Renal pelvis (tissue), 4 donors: ENCODE results near the gene AKR1C1. TPM values are rescaled to one million over a fixed set of nuclear protein-coding genes. Genes with fewer than 3 reads are reported as not detected.
"Not testable (repeated sequence)": the region's sequence is repeated elsewhere in the genome, so short reads cannot be mapped to it uniquely, and the experiment has no call there.

ENCODE experiments used
- DNase-seq: peaks from one replicate; pipeline ENCODE4 v3.0.0-alpha.2; 2013
- polyA plus RNA-seq, 3 donors: library from polyadenylated mRNA; unstranded; fragments of 120-200 nt; gene quantifications; one replicate each; pipeline ENCODE4 v1.2.1, GENCODE V29; 2013; ENCODE audit not compliant: insufficient read length in 3 of 3

The AKR1C1 gene
- polyA plus RNA-seq, 3 donors = 10.3 to 15.7 (median 13.1) TPM

GRCh38 chr10:4981722-4982471, 18.7 kb downstream of the AKR1C1 start:
- DNase-seq = peak; percentile 38

GRCh38 chr10:4982764-4983226, 19.6 kb downstream of the AKR1C1 start:
- no peak for DNase-seq

DNA sequence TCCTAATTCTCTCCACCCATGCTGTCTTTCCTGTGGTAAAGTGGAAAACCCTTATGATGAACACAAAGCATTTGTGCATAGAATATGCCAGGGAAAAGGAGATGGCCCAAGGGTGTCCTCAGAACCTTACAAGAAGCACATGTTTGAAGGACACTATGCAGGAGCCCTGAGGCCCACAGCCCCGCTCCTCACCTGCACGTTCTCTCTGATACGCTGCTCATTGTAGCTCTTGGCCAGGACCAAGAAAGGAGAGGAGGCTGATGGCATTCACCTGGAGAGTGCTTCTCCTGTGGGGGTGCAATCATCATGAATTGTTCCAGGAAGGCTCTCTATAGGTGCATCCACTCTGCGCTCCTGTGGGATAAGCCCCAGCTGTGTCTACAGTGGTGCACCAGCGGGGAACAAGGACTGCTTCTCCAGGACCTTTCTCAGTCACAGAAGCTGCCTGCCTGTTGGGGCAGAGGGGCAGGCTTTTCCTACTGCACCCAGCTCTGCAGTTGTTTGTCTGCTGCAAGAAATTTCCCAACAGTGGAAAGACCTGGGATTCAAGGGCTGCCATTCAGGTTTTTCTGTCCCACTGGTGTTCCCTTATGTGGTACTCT, 20.5 kb downstream of the AKR1C1 start:
- DNase-seq = no peak

GRCh38 chr10:4984223-4984622, 21.0 kb downstream of the AKR1C1 start:
- DNase-seq = no peak

GRCh38 chr10:4984971-4985594, 21.9 kb downstream of the AKR1C1 start:
- DNase-seq = no peak

DNA sequence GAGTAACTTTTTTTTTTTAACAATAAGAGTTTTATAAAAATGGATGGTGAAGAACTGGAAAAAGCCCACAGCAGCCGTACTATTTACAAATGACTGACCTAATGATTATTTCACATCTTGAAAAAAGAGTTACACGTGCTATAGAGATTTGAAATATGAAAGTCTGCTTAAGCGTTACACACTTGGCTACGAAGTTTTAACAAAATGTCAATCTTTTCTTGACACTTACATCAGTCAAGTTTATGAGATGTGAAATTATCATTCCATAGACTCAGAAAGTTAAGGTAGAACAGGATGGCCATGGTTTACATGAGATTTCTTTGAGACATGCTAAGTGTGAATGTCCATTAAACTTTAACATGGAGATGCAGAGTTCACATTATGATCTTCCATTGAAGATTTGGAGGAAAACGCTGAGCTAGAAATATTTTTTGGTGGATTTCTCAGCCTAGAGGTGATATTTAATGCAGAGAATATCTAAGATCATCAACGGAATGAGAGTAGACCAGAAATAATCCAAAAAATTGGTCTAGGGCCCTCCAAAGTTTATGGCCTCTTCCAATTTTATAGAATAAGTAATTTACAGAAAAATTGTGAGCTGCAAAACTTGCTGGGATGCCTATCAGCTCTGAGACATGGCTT, 24.9 kb downstream of the AKR1C1 start:
- not testable (repeated sequence) for DNase-seq

DNA sequence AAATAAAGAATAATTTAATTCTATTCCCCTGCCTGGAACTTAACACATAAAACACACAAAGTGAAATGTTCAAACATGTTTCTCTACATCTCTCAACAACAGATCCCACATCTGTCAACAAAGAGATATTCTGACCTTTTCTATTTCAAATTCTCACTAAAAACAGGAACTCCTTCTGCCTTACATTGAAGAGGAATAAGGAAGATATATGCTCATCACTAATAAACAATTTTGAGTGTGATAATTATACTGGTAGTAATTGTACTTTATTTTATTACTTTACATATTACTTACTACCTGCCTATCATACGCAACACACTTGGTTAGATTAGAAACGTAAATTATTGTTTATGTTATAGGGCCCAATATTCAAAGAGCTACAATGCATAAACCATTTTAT, 27.0 kb downstream of the AKR1C1 start:
- no peak for DNase-seq

GRCh38 chr10:4991463-4991862, 28.2 kb downstream of the AKR1C1 start:
- not testable (repeated sequence) for DNase-seq

DNA sequence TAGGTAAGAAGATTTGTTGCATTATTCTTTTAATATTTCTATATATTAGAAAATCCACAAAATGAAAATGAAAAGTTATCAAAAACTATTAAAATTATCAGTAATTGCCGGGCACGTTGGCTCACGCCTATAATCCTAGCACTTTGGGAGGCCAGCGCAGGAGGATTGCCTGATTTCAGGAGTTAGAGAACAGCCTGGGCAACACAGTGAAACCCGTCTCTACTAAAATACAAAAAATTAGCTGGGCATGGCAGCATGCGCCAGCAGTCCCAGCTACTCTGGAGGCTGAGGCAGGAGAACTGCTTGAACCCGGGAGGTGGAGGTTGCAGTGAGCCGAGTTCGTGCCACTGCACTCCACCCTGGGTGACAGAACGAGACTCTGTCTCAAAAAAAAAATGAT, 29.3 kb downstream of the AKR1C1 start:
- not testable (repeated sequence) for DNase-seq

GRCh38 chr10:4994260-4994659, 31.0 kb downstream of the AKR1C1 start:
- DNase-seq = not testable (repeated sequence)

- DNase-seq = no peak
Measured at GRCh38 chr10:4998671-4999070, 35.5 kb downstream of the AKR1C1 start.

- DNase-seq = no peak
Measured at GRCh38 chr10:5002013-5002727, 39.0 kb downstream of the AKR1C1 start.

- not testable (repeated sequence) for DNase-seq
Measured at GRCh38 chr10:5003127-5004029, 40.2 kb downstream of the AKR1C1 start, which contains the start of gene AKR1C2. TSS of gene AKR1C2 (minus strand) at chr10:5003857. CDS start at chr10:5003835, 22 bp downstream.

DNA sequence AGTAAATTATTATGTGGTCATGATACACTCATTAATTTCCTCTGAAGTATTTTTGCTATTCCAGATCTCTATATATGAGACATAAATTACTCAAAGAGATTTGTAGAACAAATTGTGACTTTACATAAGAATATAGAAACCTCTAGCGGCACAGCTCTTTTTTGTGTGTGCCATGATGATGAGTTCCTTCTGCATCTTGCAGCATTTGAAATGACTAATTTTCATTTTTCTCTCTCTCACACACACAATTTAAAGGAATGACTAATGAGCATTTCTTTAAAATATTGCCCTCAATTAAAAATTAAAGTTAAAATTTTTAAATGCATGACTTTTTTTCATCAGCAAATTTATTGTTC, 40.8 kb downstream of the AKR1C1 start:
- DNase-seq = not testable (repeated sequence)

DNA sequence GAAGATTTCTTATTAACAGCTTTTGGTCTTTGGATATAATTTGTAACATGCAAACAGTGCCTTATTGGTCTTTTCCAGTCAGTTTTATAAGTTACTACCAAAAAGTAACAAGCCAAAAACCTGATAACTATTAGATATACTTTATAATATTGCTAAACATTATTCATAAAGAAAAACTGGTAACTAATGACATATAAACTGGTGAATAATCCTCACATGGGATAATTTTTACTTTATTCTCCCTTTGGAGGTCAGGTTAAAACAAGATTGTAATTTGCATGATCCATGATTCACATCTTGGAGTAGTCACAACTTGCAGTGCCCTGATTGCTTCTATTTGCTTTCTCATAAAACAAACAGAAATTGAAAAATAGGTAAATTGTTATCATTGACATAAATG, 41.3 kb downstream of the AKR1C1 start:
- DNase-seq = not testable (repeated sequence)

DNA sequence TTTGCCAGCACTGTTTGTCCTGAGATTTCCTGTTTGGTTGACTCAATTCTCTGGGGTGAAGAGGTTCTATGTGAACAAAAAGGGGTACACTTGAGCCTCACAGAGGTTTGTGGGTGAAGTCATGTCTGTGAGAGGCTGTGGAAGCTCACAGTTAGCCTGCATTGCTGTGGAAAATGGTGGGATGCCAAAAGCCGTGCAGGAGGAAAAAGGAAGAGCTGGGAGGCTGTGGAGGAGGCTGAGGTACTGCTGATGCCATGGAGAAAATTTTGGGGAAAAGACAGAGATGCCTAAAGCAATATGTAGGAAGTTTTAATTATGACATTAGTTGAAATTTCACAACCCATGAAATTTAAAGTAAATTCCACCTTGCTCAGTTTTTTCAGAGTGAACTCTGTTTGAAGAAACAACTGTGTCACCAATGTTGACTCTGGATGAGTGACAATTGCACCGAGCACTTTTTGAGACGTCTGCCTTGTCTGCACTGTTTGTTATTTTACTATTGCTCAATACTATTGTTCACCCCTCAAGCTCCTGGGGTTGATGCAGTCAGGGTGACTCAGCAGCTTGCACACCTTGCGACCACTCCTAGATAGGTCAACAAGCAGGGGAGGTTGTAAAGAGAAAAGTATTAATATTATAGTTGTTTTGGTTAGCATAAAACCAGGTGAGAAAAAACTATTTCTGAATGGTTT, 45.8 kb downstream of the AKR1C1 start:
- DNase-seq = not testable (repeated sequence)

DNA sequence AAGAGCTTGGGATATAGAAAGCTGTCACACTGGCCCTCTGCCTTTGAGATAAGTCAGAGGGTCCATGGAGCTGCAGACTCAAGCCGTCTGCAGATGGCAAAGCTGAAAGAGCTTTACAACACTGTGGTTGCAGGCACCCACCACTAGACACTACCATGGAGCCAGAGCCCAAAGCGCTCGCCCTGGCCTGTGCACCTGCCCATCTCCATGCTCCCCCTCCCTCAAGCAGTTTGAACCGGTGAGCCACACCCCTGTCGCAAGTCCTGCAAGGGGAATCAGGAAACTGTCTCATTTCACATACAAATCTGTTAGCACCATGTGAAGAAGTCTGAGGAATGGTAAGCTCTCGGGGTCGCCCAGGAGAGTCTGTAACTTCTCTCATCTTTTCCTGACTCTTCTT, 46.8 kb downstream of the AKR1C1 start:
- not testable (repeated sequence) for DNase-seq

- DNase-seq = not testable (repeated sequence)
Measured at GRCh38 chr10:5011392-5011791, 48.2 kb downstream of the AKR1C1 start.

DNA sequence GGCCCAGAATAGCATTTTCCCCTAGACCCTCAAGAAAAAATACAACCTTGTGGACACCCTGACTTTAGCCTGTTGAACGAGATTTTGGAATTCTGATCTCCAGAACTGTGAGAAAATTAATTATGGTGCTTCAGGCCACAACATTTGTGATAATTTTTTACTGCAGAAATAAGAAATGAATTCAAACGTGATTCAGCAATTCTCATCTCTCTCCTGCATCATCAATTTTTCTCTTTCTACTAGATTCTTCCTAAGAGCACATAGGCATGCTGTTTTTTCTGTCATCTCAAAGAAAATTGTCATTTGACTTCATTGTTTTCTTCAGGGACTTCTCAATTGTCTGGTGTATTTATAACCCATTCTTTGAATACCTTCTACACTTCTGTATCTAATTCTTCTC, 49.4 kb downstream of the AKR1C1 start:
- no peak for DNase-seq

GRCh38 chr10:5013385-5013784, 50.2 kb downstream of the AKR1C1 start:
- DNase-seq = no peak
